K562 (cell line): ENCODE results near the gene DERL3. TPM values are rescaled to one million over a fixed set of nuclear protein-coding genes. Genes with fewer than 3 reads are reported as not detected.

Source experiments
- ATAC-seq: fragments of 200-7000 bp; cut with Tn5 transposase; 3 replicates; pipeline ENCODE4 v1.9.1; 2020; ENCODE audit warnings: moderate library complexity
- BruUV-seq: library from RNA; stranded (reverse); fragments of 400-500 nt; replicated peaks from 2 replicates; lab custom pipeline; 2021; lab: Mats Ljungman, UMichigan
- CTCF ChIA-PET: fragments of 300-600 bp; formaldehyde crosslinking; extraction: SDS; loops from one replicate; lab custom pipeline; 2021; ENCODE audit warnings: low intra/inter-chr PET ratio; lab: Yijun Ruan, JAX
- POLR2A ChIA-PET: fragments of 300-600, 350-650 bp; sonication (Branson Sonifier 250); formaldehyde crosslinking; extraction: SDS; loops from one replicate; lab custom pipeline; 2021; ENCODE audit warnings: antibody characterized with exemption, inconsistent platforms; lab: Yijun Ruan, JAX
- DNase-seq, 4 experiments: peaks; one replicate each; pipeline versions ENCODE4 v3.0.0 to v3.0.0-alpha.2; 2011 to 2018; ENCODE audit warnings: low spot score in 3 of 4, mixed read lengths in 3 of 4; ENCODE audit errors: extremely low read depth in 1 of 4
- FAIRE-seq: peaks from 2 replicates; lab custom pipeline; 2011; peaks lifted over from hg19 to GRCh38; lab: Jason Lieb, UNC
- H2AFZ ChIP-seq: 2 replicates; pipeline ENCODE4 v1.6.0; 2011; ENCODE audit warnings: low read depth, low read length, control low read depth, inconsistent platforms
- H3K27ac ChIP-seq: fragments of 200-600 bp; 3 replicates; pipeline ENCODE4 v1.8.0; 2011; ENCODE audit warnings: low read depth, mild to moderate bottlenecking, control low read depth, inconsistent platforms, low read length, moderate library complexity, mixed read lengths; ENCODE audit errors: extremely low read depth
- H3K27me3 ChIP-seq, 2 experiments: fragments of 300-600 bp in 1 of 2; 2 replicates in 1 of 2; 3 replicates in 1 of 2; pipeline versions ENCODE4 v1.6.0 to v1.8.0; 2011; ENCODE audit warnings: inconsistent platforms in 2 of 2, low read length in 2 of 2, mild to moderate bottlenecking in 1 of 2, mixed read lengths in 1 of 2, moderate library complexity in 1 of 2; ENCODE audit not compliant: control insufficient read depth in 2 of 2, insufficient read depth in 2 of 2
- H3K36me3 ChIP-seq: fragments of 300-600 bp; 3 replicates; pipeline ENCODE4 v1.8.0; 2011; ENCODE audit warnings: mild to moderate bottlenecking, low read length, inconsistent platforms; ENCODE audit not compliant: control insufficient read depth, insufficient read depth
- H3K4me1 ChIP-seq, 2 experiments: fragments of 200-600 bp in 1 of 2; replicated peaks in 1 of 2; 2 replicates in 1 of 2; 3 replicates in 1 of 2; pipeline versions ENCODE4 v1.5.1 to v1.8.0; 2011; ENCODE audit warnings: inconsistent platforms in 2 of 2, low read length in 2 of 2, mild to moderate bottlenecking in 1 of 2, mixed read lengths in 1 of 2, moderate library complexity in 1 of 2; ENCODE audit not compliant: control insufficient read depth in 2 of 2, insufficient read depth in 2 of 2
- H3K4me2 ChIP-seq: 2 replicates; pipeline ENCODE4 v1.6.1; 2011; ENCODE audit warnings: low read length, control low read depth, inconsistent platforms, mixed read lengths; ENCODE audit not compliant: insufficient read depth
- H3K4me3 ChIP-seq: fragments of 200-600 bp; sonication (generic), shearing (Covaris generic); 2 replicates; pipeline ENCODE4 v1.5.1; 2016; ENCODE audit warnings: control low read depth, inconsistent platforms
- H3K79me2 ChIP-seq: fragments of 200-600 bp; 3 replicates; pipeline ENCODE4 v1.8.0; 2011; ENCODE audit warnings: low read length, inconsistent platforms; ENCODE audit not compliant: control insufficient read depth, insufficient read depth
- H3K9ac ChIP-seq, 2 experiments: 2 replicates each; pipeline versions ENCODE4 v1.6.0 to v1.6.1; 2011; ENCODE audit warnings: low read depth in 2 of 2, low read length in 2 of 2, control low read depth in 1 of 2, inconsistent platforms in 1 of 2, mild to moderate bottlenecking in 1 of 2, mixed read lengths in 1 of 2; ENCODE audit not compliant: insufficient read depth in 1 of 2
- H3K9me1 ChIP-seq: one replicate; pipeline ENCODE4 v1.6.0; 2011; ENCODE audit warnings: inconsistent platforms, mild to moderate bottlenecking, low read length, moderate library complexity; ENCODE audit not compliant: control insufficient read depth, insufficient read depth
- H3K9me3 ChIP-seq: replicated peaks from 2 replicates; pipeline ENCODE4 v1.5.1; 2011; ENCODE audit warnings: low read depth, low read length, inconsistent platforms; ENCODE audit not compliant: control insufficient read depth, insufficient read depth
- H4K20me1 ChIP-seq: replicated peaks from 2 replicates; pipeline ENCODE4 v1.6.1; 2011; ENCODE audit warnings: low read length, inconsistent platforms, mixed read lengths; ENCODE audit not compliant: control insufficient read depth, insufficient read depth
- CAMTA2 ChIP-seq: fragments of 250-450 bp; sonication (Bioruptor Pico); conservative IDR thresholded peaks from 2 replicates; pipeline ENCODE4 v1.5.1; 2022
- CHD4 ChIP-seq: fragments of 200-600 bp; sonication (generic); IDR thresholded peaks from 3 replicates; pipeline ENCODE4 v1.6.1; 2012; ENCODE audit warnings: low read depth, mild to moderate bottlenecking, mixed read lengths, low read length, inconsistent platforms; ENCODE audit not compliant: insufficient read depth, insufficient replicate concordance, poor library complexity, severe bottlenecking
- LCOR ChIP-seq: sonication (generic); formaldehyde crosslinking; IDR thresholded peaks from 2 replicates; pipeline ENCODE4 v1.8.0; 2022; ENCODE audit warnings: mild to moderate bottlenecking, missing genetic modification reagents
- MXI1 ChIP-seq: IDR thresholded peaks from 2 replicates; pipeline ENCODE4 v1.6.1; 2011; ENCODE audit warnings: low read depth, mild to moderate bottlenecking, improper control_type of control experiment, low read length
- PURB ChIP-seq: sonication (generic); formaldehyde crosslinking; IDR thresholded peaks from 2 replicates; pipeline ENCODE4 v1.9.0; 2021; ENCODE audit warnings: low read depth, mild to moderate bottlenecking, missing genetic modification reagents
- ZNF174 ChIP-seq: fragments of 250-450 bp; sonication (Bioruptor Pico); IDR thresholded peaks from 2 replicates; pipeline ENCODE4 v1.4.0; 2020; ENCODE audit warnings: mild to moderate bottlenecking
- WGBS: fragments of 100-300 bp; shearing (Covaris generic); methylation state at CpG from one replicate; pipeline ENCODE4 v1.1.6; 2016; ENCODE audit warnings: low coverage, mixed read lengths; ENCODE audit not compliant: insufficient coverage; ENCODE audit errors: missing lambda C conversion rate; 5-methylcytosine and 5-hydroxymethylcytosine counted together
- in situ Hi-C: fragments of 300-500 bp; cut with MboI; formaldehyde crosslinking; loops from 4 replicates; pipeline ENCODE4 v1.15.0; 2018; ENCODE audit warnings: inconsistent platforms, mixed read lengths
- intact Hi-C: fragments of 100-400 bp; cut with micrococcal nuclease; formaldehyde crosslinking; loops from 2 replicates; pipeline ENCODE4 v1.14.2; 2022
- polyA plus RNA-seq, 8 experiments: library from polyadenylated mRNA; depleted of rRNA in 4 of 8; stranded (reverse) in 5 of 8; unstranded in 3 of 8; fragments of >200 nt; fragmentation: Nextera tagmentation in 2 of 8; fragmentation: Illumina TruSeq in 1 of 8; extraction: Ambion mirVana in 2 of 8; extraction: Trizol in 1 of 8; gene quantifications; 2 replicates each; pipeline versions ENCODE4 v1.2.1 to v1.2.3, GENCODE V29; 2011 to 2014; ENCODE audit warnings: inconsistent platforms in 1 of 8, missing spikeins in 1 of 8
- total RNA-seq, 7 experiments: library from RNA; depleted of rRNA in 6 of 7; stranded (reverse); fragments of >200 nt in 6 of 7; fragmentation: Illumina TruSeq in 2 of 7; extraction: Trizol in 2 of 7; gene quantifications; 2 replicates each; pipeline versions ENCODE4 v1.2.1 to v1.2.3, GENCODE V29; 2011 to 2021; ENCODE audit warnings: low replicate concordance in 1 of 7
- TF ChIP-seq, protein P1 (sequence below): fragments of 250-450 bp; sonication (Bioruptor Pico); IDR thresholded peaks from 2 replicates; pipeline ENCODE4 v1.5.0; 2021
- TF ChIP-seq, protein P2 (sequence below): fragments of 450-650 bp; IDR thresholded peaks from 2 replicates; pipeline ENCODE4 v1.6.1; 2018; ENCODE audit not compliant: partially characterized antibody

Gene DERL3
- total and polyA plus RNA-seq, 9 of the 15 experiments (the other 6 are each of a cell fraction or from before 2014, with no cell fraction given): 1.3 to 12.4 (median 4.8) TPM

DNA sequence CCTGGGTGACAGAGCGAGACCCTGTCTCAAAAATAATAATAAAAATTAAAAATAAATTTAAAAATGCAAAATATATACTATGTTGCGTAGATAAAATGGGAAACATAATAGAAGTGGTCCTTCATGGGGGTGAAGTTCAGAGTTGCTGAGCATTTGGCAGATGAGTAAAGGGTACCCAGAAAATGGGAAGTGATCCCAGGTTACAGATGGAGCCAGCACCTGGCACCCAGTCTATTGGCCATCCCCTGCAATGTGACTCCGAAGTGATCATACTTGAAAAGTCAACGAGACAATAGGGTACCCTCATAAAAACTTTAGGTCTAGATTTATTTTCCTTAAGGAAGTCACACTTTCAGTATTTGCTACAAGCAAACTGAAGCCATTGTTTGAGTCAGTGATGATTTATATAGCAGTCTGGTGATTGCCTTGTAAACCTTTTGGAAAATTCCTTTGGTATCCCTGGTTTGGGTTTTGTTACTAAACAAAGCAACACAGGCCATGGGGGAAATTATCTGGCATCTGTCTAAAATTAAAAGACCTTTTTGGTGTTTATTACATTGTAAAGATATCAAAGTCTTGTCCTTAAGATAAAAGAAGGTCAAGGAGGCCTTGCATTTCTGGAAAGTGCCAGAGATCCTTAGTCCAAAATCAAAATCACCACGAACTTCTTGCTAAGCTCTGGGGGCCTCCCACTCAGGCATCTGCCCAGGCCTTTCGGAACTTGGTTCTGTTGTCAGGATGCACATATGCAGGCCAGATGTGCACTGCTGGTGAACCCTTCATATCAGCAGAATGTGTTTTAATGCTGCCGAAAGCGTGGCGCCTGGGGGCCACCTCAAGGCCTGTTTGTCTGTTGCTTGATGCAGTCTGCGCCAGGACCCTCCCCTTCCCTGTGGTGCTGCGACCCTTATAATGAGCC, 47.7 kb downstream of the DERL3 start:
- Histone ChIP-seq H2AFZ (no peak overlapping the region), H3K9ac (no peak overlapping the region), H3K27me3 (no peaks in the 10 kb centered on the region), H3K4me3 (no peak overlapping the region), H3K4me2 (no peak overlapping the region), H3K79me2 (peaks cover 44% of the 10 kb centered on the region), H3K9me3 (no peaks in the 10 kb centered on the region), H3K9me1 (no peaks in the 10 kb centered on the region), H3K4me1 (peaks cover 12 to 15% of the 10 kb centered on the region in 2 experiments; a peak in 3 of 5 replicates), H3K27ac (no peak overlapping the region), H3K36me3 (peaks cover 51% of the 10 kb centered on the region), H4K20me1 (peaks cover 10% of the 10 kb centered on the region)
- FAIRE-seq: no peak
- TF ChIP-seq, protein P1, sequence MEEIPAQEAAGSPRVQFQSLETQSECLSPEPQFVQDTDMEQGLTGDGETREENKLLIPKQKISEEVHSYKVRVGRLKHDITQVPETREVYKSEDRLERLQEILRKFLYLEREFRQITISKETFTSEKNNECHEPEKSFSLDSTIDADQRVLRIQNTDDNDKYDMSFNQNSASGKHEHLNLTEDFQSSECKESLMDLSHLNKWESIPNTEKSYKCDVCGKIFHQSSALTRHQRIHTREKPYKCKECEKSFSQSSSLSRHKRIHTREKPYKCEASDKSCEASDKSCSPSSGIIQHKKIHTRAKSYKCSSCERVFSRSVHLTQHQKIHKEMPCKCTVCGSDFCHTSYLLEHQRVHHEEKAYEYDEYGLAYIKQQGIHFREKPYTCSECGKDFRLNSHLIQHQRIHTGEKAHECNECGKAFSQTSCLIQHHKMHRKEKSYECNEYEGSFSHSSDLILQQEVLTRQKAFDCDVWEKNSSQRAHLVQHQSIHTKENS (CRISPR knock-in tag): no peak
- no peak for DNase-seq
- no TSS peak for BruUV-seq
- in situ Hi-C loops (no loop called here), intact Hi-C loops (no loop called here)
- 77% methylated on average over 10 of the region's 11 CpGs for WGBS
- ChIA-PET POLR2A (no interaction called here), CTCF (no interaction called here)
- ATAC-seq: no peak

DNA sequence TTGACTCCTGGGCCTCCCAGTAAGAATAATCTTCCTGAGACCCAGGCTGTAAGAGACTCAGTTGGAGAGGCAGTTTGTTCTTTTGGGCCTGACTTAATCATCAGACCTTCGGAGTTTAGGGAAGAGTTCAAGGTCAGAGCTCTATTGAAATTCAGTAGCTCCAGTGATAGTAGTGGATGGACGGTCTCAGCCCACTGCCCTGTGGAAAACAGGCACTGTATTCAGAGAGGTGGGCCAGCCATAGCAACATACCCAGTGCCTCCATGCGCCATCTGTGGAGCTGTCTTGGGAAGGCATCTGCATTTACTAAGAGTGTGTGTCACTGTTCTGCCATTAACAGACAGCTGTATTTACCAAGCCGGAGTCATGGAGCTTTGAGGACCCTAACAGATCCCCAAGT, 49.2 kb downstream of the DERL3 start:
- no peaks in the 10 kb centered on the region for H3K9me3 ChIP-seq
- no TSS peak for BruUV-seq
- H3K4me1 ChIP-seq: peaks cover 12 to 15% of the 10 kb centered on the region in 2 experiments; a peak in 3 of 5 replicates
- POLR2A ChIA-PET: interaction anchor here (0.6 to 1.3 kb wide), 2 partner anchors 12 to 1607 kb away, joined by 3 read pairs; no protein-coding TSS in a partner anchor
- H3K9me1 ChIP-seq: no peaks in the 10 kb centered on the region
- peaks cover 44% of the 10 kb centered on the region for H3K36me3 ChIP-seq
- in situ Hi-C loops: no loop called here
- intact Hi-C loops: no loop called here
- no peak overlapping the region for H3K27ac ChIP-seq
- peaks cover 10% of the 10 kb centered on the region for H4K20me1 ChIP-seq
- WGBS: 86% methylated on average over 4 of the region's 4 CpGs
- no peaks in the 10 kb centered on the region for H3K27me3 ChIP-seq
- H2AFZ ChIP-seq: no peak overlapping the region
- H3K4me3 ChIP-seq: no peak overlapping the region
- no peak overlapping the region for H3K9ac ChIP-seq
- CTCF ChIA-PET: no interaction called here
- H3K4me2 ChIP-seq: no peak overlapping the region
- ATAC-seq (no peak), DNase-seq (no peak), FAIRE-seq (no peak)
- H3K79me2 ChIP-seq: peaks cover 44% of the 10 kb centered on the region
- TF ChIP-seq PURB (CRISPR knock-in tag): no peak
- TF ChIP-seq, protein P2, sequence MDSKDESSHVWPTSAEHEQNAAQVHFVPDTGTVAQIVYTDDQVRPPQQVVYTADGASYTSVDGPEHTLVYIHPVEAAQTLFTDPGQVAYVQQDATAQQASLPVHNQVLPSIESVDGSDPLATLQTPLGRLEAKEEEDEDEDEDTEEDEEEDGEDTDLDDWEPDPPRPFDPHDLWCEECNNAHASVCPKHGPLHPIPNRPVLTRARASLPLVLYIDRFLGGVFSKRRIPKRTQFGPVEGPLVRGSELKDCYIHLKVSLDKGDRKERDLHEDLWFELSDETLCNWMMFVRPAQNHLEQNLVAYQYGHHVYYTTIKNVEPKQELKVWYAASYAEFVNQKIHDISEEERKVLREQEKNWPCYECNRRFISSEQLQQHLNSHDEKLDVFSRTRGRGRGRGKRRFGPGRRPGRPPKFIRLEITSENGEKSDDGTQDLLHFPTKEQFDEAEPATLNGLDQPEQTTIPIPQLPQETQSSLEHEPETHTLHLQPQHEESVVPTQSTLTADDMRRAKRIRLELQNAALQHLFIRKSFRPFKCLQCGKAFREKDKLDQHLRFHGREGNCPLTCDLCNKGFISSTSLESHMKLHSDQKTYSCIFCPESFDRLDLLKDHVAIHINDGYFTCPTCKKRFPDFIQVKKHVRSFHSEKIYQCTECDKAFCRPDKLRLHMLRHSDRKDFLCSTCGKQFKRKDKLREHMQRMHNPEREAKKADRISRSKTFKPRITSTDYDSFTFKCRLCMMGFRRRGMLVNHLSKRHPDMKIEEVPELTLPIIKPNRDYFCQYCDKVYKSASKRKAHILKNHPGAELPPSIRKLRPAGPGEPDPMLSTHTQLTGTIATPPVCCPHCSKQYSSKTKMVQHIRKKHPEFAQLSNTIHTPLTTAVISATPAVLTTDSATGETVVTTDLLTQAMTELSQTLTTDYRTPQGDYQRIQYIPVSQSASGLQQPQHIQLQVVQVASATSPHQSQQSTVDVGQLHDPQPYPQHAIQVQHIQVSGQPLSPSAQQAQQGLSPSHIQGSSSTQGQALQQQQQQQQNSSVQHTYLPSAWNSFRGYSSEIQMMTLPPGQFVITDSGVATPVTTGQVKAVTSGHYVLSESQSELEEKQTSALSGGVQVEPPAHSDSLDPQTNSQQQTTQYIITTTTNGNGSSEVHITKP: no peak
- TF ChIP-seq CAMTA2 (CRISPR knock-in tag): no peak
- no peak for TF ChIP-seq CHD4
- no peak for TF ChIP-seq ZNF174 (CRISPR knock-in tag)
- TF ChIP-seq LCOR (CRISPR knock-in tag): no peak
- no peak for TF ChIP-seq MXI1
